ENCODE data around the gene LSM12. TPM values are rescaled to one million over a fixed set of nuclear protein-coding genes. Genes with fewer than 3 reads are reported as not detected.

LSM12 gene
- total RNA-seq, 2 experiments from 2014 or later = 79.8 to 83.9 TPM

- intact Hi-C loops (cut with micrococcal nuclease) = loop anchor here (1.0 to 5.0 kb wide), 5 partner anchors 36 to 287 kb away; partner anchors contain the start of genes G6PC3, HDAC5 and HROB
- CTCF ChIA-PET = interaction anchor here (1.1 kb wide), 1 partner anchor 97 kb away, joined by 5 read pairs; no protein-coding TSS in a partner anchor
- no peaks in the 10 kb centered on the region for H3K9me3 Mint-ChIP-seq
- DNase-seq = peak; percentile 100
- peaks cover 6% of the 10 kb centered on the region for H3K36me3 Mint-ChIP-seq (ENCODE audit: low read depth)
- H3K4me1 Mint-ChIP-seq (ENCODE audit: low read depth) = peaks cover 31% of the 10 kb centered on the region
- no peak overlapping the region for H3K27ac Mint-ChIP-seq
- H3K4me3 Mint-ChIP-seq = peak overlapping the region; percentile 81
- peaks cover 18% of the 10 kb centered on the region for H3K27me3 Mint-ChIP-seq (ENCODE audit: low read depth)
These were observed 59.7 kb downstream of the LSM12 start for GRCh38 chr17:44006598-44007345.

DNA sequence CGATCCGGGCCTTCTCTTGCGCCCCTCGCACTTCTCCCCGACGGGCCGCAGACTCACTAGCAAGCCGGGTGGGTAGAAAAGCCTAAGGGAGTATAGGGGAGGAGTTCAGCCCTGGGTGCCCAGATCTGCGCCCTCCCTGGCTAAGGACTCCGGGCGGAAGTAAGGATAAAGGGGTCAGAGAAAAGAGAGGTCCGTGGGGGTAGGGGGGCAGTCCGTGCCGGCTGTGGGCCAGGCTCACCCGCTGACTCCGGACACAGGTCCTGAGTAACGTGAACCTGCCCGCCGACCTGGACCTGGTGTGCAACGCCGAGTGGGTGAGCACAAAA is 60.2 kb downstream of the LSM12 start:
- no peak for DNase-seq
- no peaks in the 10 kb centered on the region for H3K9me3 Mint-ChIP-seq
- CTCF ChIA-PET = interaction anchor here (1.5 kb wide), 1 partner anchor 10 kb away, joined by 5 read pairs; no protein-coding TSS in a partner anchor
- H3K27ac Mint-ChIP-seq = no peak overlapping the region
- H3K36me3 Mint-ChIP-seq (ENCODE audit: low read depth) = peaks cover 6% of the 10 kb centered on the region
- intact Hi-C loops (cut with micrococcal nuclease) = loop anchor here (1.0 to 5.0 kb wide), 4 partner anchors 36 to 136 kb away; partner anchors contain the start of genes G6PC3, HDAC5 and HROB
- peak overlapping the region; percentile 81 for H3K4me3 Mint-ChIP-seq
- H3K27me3 Mint-ChIP-seq (ENCODE audit: low read depth) = peaks cover 18% of the 10 kb centered on the region
- peaks cover 31% of the 10 kb centered on the region for H3K4me1 Mint-ChIP-seq (ENCODE audit: low read depth)

- peaks cover 6% of the 10 kb centered on the region for H3K36me3 Mint-ChIP-seq (ENCODE audit: low read depth)
- H3K4me1 Mint-ChIP-seq (ENCODE audit: low read depth) = peaks cover 31% of the 10 kb centered on the region
- peak overlapping the region; percentile 81 for H3K4me3 Mint-ChIP-seq
- DNase-seq = peak; percentile 46
- peaks cover 18% of the 10 kb centered on the region for H3K27me3 Mint-ChIP-seq (ENCODE audit: low read depth)
- H3K27ac Mint-ChIP-seq = no peak overlapping the region
- no peaks in the 10 kb centered on the region for H3K9me3 Mint-ChIP-seq
- CTCF ChIA-PET = interaction anchor here (1.5 kb wide), 1 partner anchor 9 kb away, joined by 5 read pairs; no protein-coding TSS in a partner anchor
- intact Hi-C loops (cut with micrococcal nuclease) = loop anchor here (1.0 to 5.0 kb wide), 4 partner anchors 37 to 137 kb away; partner anchors contain the start of genes G6PC3, HDAC5 and HROB
These were observed 60.8 kb downstream of the LSM12 start for GRCh38 chr17:44005527-44006271.

DNA sequence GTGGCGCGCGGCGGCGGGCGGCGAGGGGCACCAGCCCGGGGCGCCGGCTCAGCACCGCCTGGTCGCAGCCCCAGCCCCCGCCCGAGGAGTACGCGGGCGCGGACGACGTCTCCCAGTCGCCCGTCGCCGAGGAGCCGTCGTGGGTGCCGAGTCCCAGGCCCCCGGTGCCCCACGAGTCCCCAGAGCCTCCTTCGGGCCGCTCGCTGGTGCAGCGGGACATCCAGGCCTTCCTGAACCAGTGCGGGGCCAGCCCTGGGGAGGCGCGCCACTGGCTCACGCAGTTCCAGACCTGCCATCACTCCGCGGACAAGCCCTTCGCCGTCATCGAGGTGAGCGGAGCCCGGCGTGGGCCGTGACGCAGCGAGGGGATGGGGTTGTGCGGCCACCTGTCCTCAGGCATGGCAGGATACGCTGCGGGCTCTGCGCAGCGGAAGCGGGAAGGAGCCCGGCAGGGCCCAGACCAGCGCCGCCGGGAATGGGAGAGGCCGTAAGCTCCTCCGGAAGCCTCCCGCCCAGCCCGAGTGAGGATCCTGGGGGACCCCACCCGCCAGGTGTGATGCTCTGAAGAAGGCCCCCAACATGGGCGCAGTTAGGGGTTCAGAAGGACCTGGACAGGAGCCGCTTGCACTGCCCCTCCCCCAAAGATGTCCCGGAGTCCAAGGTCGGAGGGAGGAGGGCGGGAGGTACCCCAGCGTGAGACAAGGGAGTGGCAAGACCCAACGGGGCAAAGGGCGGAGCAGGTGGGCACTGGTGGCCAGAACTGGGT is 61.5 kb downstream of the LSM12 start:
- CTCF ChIA-PET = interaction anchor here (1.5 kb wide), 1 partner anchor 9 kb away, joined by 5 read pairs; no protein-coding TSS in a partner anchor
- Mint-ChIP-seq H3K4me3 (peak overlapping the region; percentile 34), H3K36me3 (ENCODE audit: low read depth) (peaks cover 6% of the 10 kb centered on the region), H3K27ac (no peak overlapping the region), H3K4me1 (ENCODE audit: low read depth) (peaks cover 31% of the 10 kb centered on the region), H3K9me3 (no peaks in the 10 kb centered on the region), H3K27me3 (ENCODE audit: low read depth) (peaks cover 18% of the 10 kb centered on the region)
- peak; percentile 30 for DNase-seq
- intact Hi-C loops (cut with micrococcal nuclease) = loop anchor here (5.0 kb wide), 3 partner anchors 37 to 137 kb away; partner anchors contain the start of genes HDAC5 and HROB

DNA sequence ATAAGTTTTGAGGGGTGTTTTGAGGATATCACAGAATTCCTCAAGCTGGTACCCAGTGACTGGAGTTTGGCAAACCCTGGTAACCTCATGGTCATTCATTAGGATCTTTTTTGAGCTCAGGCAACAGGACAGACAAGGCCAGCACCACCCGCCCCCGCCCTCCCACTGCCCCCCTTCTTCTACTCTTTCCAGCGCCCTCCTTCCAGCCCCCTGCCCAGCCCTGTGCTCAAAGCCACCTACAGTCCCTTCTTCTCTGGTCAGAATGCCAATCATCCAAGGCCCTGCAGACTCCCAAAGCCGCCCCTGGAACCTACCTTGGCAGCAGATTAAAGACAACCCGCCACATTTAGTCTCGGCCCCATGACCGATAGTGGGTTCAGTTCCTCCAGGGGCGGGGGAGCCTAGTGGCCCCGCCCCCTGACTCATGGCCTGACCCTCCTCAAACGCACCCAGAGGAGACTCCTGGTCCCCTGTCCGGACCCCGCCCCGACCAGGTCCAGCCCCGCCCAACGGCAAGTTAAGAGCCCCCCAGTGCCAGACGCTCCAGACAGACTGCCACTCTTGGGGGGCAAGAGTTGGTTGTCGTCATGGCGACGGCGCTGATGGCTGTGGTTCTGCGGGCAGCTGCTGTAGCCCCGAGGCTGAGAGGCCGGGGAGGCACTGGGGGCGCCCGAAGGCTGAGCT is 62.3 kb downstream of the LSM12 start, which contains the start of gene NAGS:
TSS of gene NAGS (plus strand) at position 546 of the 684 bp plus-strand sequence. CDS start at position 588, 42 bp downstream.
- H3K36me3 Mint-ChIP-seq (ENCODE audit: low read depth) = peaks cover under 1% of the 10 kb centered on the region
- H3K4me1 Mint-ChIP-seq (ENCODE audit: low read depth) = peaks cover 28% of the 10 kb centered on the region
- CTCF ChIA-PET = no interaction called here
- no peak within 1 kb of the TSS for H3K27ac Mint-ChIP-seq
- no peak for DNase-seq
- intact Hi-C loops (cut with micrococcal nuclease) = no loop called here
- H3K4me3 Mint-ChIP-seq = peak within 1 kb of the TSS; percentile 34
- H3K9me3 Mint-ChIP-seq = no peaks in the 10 kb centered on the region
- H3K27me3 Mint-ChIP-seq (ENCODE audit: low read depth) = peaks cover 18% of the 10 kb centered on the region

GRCh38 chr17:44002141-44002848 is 64.2 kb downstream of the LSM12 start:
- Mint-ChIP-seq H3K4me3 (no peak overlapping the region), H3K4me1 (ENCODE audit: low read depth) (peaks cover 14% of the 10 kb centered on the region), H3K27ac (no peak overlapping the region), H3K36me3 (ENCODE audit: low read depth) (no peaks in the 10 kb centered on the region), H3K9me3 (no peaks in the 10 kb centered on the region), H3K27me3 (ENCODE audit: low read depth) (peaks cover 18% of the 10 kb centered on the region)
- CTCF ChIA-PET = interaction anchor here (0.7 to 1.0 kb wide), 2 partner anchors 59 to 122 kb away, joined by 3 read pairs; no protein-coding TSS in a partner anchor
- DNase-seq = no peak
- intact Hi-C loops (cut with micrococcal nuclease) = no loop called here

DNA sequence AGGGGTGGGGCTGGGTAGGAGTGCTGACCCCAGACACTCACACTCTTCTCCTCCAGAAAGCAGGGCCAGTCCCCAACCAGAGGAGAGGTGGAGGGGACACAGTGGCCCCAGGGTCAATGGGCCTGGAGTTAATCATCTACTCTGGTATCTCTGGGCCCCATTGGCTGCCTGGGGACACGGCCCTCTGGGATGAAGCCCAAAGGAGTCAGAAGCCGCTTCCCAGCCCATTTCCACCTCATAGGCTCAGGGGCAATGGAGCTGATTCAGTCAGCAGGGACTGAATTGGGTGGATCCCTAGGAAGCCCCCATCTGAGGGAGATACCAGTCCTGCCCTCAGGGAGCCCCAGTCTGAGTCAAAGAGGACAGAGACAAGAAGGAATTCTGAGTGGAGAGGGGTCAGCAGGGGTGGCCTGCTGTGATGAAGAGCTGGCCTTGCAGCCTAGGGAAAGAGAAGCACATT is 65.0 kb downstream of the LSM12 start:
- Mint-ChIP-seq H3K4me3 (no peak overlapping the region), H3K4me1 (ENCODE audit: low read depth) (peaks cover 14% of the 10 kb centered on the region), H3K27me3 (ENCODE audit: low read depth) (peaks cover 15% of the 10 kb centered on the region), H3K9me3 (no peaks in the 10 kb centered on the region), H3K36me3 (ENCODE audit: low read depth) (no peaks in the 10 kb centered on the region), H3K27ac (no peak overlapping the region)
- no peak for DNase-seq
- intact Hi-C loops (cut with micrococcal nuclease) = no loop called here
- CTCF ChIA-PET = interaction anchor here (0.8 kb wide), 1 partner anchor 58 kb away, joined by 3 read pairs; no protein-coding TSS in a partner anchor

DNA sequence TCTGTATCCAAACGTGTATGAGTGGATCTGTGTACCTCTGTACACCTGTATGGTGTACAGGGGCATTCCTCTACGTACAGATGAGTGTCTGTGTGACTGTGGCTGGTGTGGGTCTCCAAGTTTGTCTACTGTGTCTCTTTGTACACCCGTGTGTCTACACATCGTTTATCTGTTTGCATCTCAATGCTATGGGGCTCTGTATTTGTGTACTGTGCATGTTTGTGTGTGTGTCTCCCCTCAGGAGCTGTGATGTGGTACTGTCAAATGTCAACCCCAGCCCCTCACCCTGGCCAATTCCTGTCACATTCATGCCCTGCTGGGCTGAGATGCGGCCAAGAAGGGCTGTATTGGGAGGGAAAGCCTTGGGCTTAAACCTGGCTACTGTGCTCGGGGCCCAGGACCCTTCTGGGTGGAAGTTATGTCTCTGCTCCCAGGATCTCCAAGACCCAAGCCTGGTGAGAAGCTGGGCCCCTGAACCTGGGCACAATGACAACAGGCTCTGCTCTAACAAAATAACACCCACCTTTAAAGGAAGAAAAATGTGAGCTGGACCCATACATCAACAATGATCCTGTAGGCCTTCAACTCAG is 65.5 kb downstream of the LSM12 start:
- Mint-ChIP-seq H3K36me3 (ENCODE audit: low read depth) (no peaks in the 10 kb centered on the region), H3K4me1 (ENCODE audit: low read depth) (peaks cover 9% of the 10 kb centered on the region), H3K27ac (no peak overlapping the region), H3K27me3 (ENCODE audit: low read depth) (peaks cover 12% of the 10 kb centered on the region), H3K4me3 (no peak overlapping the region), H3K9me3 (no peaks in the 10 kb centered on the region)
- no peak for DNase-seq
- intact Hi-C loops (cut with micrococcal nuclease) = no loop called here
- CTCF ChIA-PET = interaction anchor here (0.6 to 1.5 kb wide), 3 partner anchors 53 to 61 kb away, joined by 3 to 6 read pairs (median 3); no protein-coding TSS in a partner anchor

DNA sequence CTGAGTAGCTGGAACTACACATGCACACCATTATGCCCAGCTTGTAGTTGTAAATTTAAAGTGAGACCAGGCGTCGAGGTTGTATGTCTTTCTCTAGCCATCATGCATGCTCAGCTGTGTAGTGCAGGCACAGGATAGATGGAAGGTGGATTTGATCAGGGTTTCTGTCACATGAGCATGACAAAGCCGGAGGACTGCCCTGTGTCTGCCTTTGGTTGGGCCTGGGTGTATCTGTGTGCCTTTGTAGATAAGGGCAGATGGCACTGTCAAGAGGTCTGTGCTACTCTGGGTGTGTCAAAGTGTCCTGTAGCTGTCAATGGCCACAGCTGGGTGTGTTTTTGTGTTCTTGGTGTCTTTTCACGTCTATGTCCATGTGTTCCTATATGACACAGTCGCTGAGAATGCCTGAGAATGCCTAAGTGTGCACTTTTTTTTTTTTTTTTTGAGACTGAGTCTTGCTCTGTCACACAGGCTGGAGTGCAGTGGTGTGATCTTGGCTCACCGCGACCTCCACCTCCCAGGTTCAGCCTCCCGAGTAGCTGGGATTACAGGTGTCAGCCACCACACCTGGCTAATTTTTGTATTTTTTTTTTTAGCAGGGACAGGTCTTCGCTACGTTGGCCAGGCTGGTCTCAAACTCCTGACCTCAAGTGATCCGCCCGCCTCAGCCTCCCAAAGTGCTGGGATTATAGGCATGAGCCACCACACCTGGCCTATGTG is 66.2 kb downstream of the LSM12 start:
- CTCF ChIA-PET = interaction anchor here (0.6 to 1.5 kb wide), 3 partner anchors 53 to 60 kb away, joined by 3 to 6 read pairs (median 4); no protein-coding TSS in a partner anchor
- Mint-ChIP-seq H3K4me3 (no peak overlapping the region), H3K36me3 (ENCODE audit: low read depth) (no peaks in the 10 kb centered on the region), H3K9me3 (no peaks in the 10 kb centered on the region), H3K27ac (no peak overlapping the region), H3K27me3 (ENCODE audit: low read depth) (peaks cover 10% of the 10 kb centered on the region), H3K4me1 (ENCODE audit: low read depth) (peaks cover 6% of the 10 kb centered on the region)
- no peak for DNase-seq
- intact Hi-C loops (cut with micrococcal nuclease) = no loop called here

GRCh38 chr17:43999024-43999423 is 67.4 kb downstream of the LSM12 start:
- Mint-ChIP-seq H3K27ac (no peak overlapping the region), H3K4me1 (ENCODE audit: low read depth) (peaks cover 7% of the 10 kb centered on the region), H3K9me3 (no peaks in the 10 kb centered on the region), H3K36me3 (ENCODE audit: low read depth) (no peaks in the 10 kb centered on the region), H3K27me3 (ENCODE audit: low read depth) (peaks cover 8% of the 10 kb centered on the region), H3K4me3 (no peak overlapping the region)
- intact Hi-C loops (cut with micrococcal nuclease) = no loop called here
- no peak for DNase-seq
- CTCF ChIA-PET = interaction anchor here (1.2 to 1.5 kb wide), 2 partner anchors 27 to 55 kb away, joined by 3 to 4 read pairs; no protein-coding TSS in a partner anchor

All from activated naive CD4-positive, alpha-beta T cell treated with anti-CD3 and anti-CD28 coated beads for 36 hours (primary cell).